ENCODE data around the gene FHIP1A. TPM values are rescaled to one million over a fixed set of nuclear protein-coding genes. Genes with fewer than 3 reads are reported as not detected.

Gene FHIP1A
- total and polyA plus RNA-seq, 2 of the 13 experiments (the other 11 are each of a cell fraction or from before 2014, with no cell fraction given): 4.1 to 6.2 TPM

DNA sequence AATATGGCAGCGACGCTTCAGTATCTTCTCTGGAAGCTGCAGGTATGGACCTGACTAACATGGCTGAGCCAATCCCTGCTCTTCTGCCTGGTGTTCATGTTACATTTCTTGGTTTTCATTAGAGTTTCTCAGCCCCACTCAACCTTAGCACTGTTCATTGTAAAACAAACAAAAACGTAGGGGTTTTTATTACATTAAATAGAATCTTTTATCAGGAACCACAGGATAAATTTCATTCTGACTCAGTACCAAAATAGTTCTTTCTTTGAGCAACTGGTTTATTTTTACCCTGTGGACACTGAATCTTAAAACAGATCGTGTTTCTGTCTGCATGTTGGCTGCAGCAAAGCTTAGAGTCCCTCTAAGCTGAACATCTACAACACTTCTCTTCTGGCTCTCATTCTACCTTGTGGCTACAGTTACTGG lies 27.1 kb downstream of the FHIP1A start (continued):
- TF ChIP-seq, protein P1, sequence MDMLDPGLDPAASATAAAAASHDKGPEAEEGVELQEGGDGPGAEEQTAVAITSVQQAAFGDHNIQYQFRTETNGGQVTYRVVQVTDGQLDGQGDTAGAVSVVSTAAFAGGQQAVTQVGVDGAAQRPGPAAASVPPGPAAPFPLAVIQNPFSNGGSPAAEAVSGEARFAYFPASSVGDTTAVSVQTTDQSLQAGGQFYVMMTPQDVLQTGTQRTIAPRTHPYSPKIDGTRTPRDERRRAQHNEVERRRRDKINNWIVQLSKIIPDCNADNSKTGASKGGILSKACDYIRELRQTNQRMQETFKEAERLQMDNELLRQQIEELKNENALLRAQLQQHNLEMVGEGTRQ (IDR thresholded peaks at IDR 0.05; ENCODE audit: low read depth, low read length): no peak
- TF ChIP-seq, protein P1 (CRISPR knock-in tag; IDR thresholded peaks at IDR 0.05; ENCODE audit: borderline replicate concordance): no peak

DNA sequence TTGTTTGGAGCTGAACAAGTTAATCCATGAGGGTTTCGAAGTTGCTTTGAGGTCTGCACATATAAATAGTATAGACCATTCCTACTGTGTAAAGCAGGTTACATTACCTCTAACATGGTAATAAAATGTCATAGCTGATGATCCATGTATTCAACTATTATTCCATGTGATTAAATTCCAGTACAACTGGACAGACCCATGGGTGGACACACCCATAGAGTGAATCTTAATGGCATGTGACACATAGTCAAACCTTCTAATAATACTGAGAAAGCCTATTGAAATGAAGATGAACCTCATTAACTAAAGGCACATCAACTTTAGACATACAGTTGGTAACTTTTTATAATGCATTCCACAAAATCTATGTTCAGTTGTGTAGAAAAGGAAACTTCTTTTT lies 28.5 kb downstream of the FHIP1A start:
- ChIA-PET CTCF (ENCODE audit: low intra/inter-chr PET ratio, low total read pairs) (no interaction called here), POLR2A (no interaction called here)
- Histone ChIP-seq H3K79me2 (ENCODE audit: insufficient read depth, low read length) (no peaks in the 10 kb centered on the region), H3K4me2 (ENCODE audit: low read depth, low read length) (no peak overlapping the region), H4K20me1 (ENCODE audit: insufficient read depth, low read length) (no peaks in the 10 kb centered on the region), H3K27me3 (ENCODE audit: control insufficient read depth in 1 of 2, insufficient read depth in 2 of 2, low read length in 2 of 2) (no peaks in the 10 kb centered on the region), H2AFZ (ENCODE audit: low read length) (no peak overlapping the region), H3K36me3 (replicated peaks in 1 of 2; ENCODE audit: control insufficient read depth in 1 of 2, insufficient read depth in 2 of 2, low read length in 2 of 2) (no peaks in the 10 kb centered on the region), H3K9ac (ENCODE audit: insufficient read depth, low read depth, low read length) (no peak overlapping the region), H3K4me1 (ENCODE audit: insufficient read depth, low read length) (no peaks in the 10 kb centered on the region), H3K27ac (ENCODE audit: extremely low read length, insufficient read depth, low read length) (no peak overlapping the region), H3K4me3 (replicated peaks in 1 of 3; ENCODE audit: insufficient read depth in 1 of 3, low read depth in 2 of 3, low read length in 3 of 3) (no peak overlapping the region), H3K9me3 (ENCODE audit: low read length) (no peaks in the 10 kb centered on the region)
- BruUV-seq (replicated peaks): no TSS peak
- WGBS (ENCODE audit: low lambda C conversion rate): 60% methylated on average over 1 of the region's 1 CpG
- in situ Hi-C loops (cut with HindIII; ENCODE audit: extremely low pct_ligation_motif_present, low pct_unique_long_range_greater_than_20kb) (no loop called here), intact Hi-C loops (cut with micrococcal nuclease; ENCODE audit: unreplicated experiment) (no loop called here)
- TF ChIP-seq PITX1 (CRISPR knock-in tag; IDR thresholded peaks at IDR 0.05): no peak
- TF ChIP-seq, protein P2, sequence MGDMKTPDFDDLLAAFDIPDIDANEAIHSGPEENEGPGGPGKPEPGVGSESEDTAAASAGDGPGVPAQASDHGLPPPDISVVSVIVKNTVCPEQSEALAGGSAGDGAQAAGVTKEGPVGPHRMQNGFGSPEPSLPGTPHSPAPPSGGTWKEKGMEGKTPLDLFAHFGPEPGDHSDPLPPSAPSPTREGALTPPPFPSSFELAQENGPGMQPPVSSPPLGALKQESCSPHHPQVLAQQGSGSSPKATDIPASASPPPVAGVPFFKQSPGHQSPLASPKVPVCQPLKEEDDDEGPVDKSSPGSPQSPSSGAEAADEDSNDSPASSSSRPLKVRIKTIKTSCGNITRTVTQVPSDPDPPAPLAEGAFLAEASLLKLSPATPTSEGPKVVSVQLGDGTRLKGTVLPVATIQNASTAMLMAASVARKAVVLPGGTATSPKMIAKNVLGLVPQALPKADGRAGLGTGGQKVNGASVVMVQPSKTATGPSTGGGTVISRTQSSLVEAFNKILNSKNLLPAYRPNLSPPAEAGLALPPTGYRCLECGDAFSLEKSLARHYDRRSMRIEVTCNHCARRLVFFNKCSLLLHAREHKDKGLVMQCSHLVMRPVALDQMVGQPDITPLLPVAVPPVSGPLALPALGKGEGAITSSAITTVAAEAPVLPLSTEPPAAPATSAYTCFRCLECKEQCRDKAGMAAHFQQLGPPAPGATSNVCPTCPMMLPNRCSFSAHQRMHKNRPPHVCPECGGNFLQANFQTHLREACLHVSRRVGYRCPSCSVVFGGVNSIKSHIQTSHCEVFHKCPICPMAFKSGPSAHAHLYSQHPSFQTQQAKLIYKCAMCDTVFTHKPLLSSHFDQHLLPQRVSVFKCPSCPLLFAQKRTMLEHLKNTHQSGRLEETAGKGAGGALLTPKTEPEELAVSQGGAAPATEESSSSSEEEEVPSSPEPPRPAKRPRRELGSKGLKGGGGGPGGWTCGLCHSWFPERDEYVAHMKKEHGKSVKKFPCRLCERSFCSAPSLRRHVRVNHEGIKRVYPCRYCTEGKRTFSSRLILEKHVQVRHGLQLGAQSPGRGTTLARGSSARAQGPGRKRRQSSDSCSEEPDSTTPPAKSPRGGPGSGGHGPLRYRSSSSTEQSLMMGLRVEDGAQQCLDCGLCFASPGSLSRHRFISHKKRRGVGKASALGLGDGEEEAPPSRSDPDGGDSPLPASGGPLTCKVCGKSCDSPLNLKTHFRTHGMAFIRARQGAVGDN (CRISPR knock-in tag; IDR thresholded peaks at IDR 0.05): no peak
- TF ChIP-seq, protein P3, sequence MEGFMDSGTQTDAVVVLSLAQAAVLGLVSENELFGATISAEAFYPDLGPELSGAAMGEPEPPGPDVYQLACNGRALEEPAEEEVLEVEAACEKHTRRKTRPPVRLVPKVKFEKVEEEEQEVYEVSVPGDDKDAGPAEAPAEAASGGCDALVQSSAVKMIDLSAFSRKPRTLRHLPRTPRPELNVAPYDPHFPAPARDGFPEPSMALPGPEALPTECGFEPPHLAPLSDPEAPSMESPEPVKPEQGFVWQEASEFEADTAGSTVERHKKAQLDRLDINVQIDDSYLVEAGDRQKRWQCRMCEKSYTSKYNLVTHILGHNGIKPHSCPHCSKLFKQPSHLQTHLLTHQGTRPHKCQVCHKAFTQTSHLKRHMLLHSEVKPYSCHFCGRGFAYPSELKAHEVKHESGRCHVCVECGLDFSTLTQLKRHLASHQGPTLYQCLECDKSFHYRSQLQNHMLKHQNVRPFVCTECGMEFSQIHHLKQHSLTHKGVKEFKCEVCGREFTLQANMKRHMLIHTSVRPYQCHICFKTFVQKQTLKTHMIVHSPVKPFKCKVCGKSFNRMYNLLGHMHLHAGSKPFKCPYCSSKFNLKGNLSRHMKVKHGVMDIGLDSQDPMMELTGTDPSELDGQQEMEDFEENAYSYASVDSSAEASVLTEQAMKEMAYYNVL (CRISPR knock-in tag; IDR thresholded peaks at IDR 0.05; ENCODE audit: borderline replicate concordance): no peak
- TF ChIP-seq ZNF616 (CRISPR knock-in tag; IDR thresholded peaks at IDR 0.05; ENCODE audit: low read depth): no peak
- TF ChIP-seq TEAD3 (CRISPR knock-in tag; optimal IDR thresholded peaks at IDR 0.05; ENCODE audit: borderline replicate concordance): no peak
- TF ChIP-seq, protein P4, sequence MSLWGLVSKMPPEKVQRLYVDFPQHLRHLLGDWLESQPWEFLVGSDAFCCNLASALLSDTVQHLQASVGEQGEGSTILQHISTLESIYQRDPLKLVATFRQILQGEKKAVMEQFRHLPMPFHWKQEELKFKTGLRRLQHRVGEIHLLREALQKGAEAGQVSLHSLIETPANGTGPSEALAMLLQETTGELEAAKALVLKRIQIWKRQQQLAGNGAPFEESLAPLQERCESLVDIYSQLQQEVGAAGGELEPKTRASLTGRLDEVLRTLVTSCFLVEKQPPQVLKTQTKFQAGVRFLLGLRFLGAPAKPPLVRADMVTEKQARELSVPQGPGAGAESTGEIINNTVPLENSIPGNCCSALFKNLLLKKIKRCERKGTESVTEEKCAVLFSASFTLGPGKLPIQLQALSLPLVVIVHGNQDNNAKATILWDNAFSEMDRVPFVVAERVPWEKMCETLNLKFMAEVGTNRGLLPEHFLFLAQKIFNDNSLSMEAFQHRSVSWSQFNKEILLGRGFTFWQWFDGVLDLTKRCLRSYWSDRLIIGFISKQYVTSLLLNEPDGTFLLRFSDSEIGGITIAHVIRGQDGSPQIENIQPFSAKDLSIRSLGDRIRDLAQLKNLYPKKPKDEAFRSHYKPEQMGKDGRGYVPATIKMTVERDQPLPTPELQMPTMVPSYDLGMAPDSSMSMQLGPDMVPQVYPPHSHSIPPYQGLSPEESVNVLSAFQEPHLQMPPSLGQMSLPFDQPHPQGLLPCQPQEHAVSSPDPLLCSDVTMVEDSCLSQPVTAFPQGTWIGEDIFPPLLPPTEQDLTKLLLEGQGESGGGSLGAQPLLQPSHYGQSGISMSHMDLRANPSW (CRISPR knock-in tag; IDR thresholded peaks at IDR 0.05; ENCODE audit: borderline replicate concordance): no peak
- TF ChIP-seq REXO4 (CRISPR knock-in tag; IDR thresholded peaks at IDR 0.05; ENCODE audit: borderline replicate concordance): no peak
- no peak for TF ChIP-seq NR2F2 (IDR thresholded peaks at IDR 0.05; ENCODE audit: borderline replicate concordance, low read depth)
- DNase-seq (ENCODE audit: low spot score) (no peak), FAIRE-seq (no peak), ATAC-seq (no peak)

All from HepG2 (cell line).